Measurements from ENCODE around the gene RGS7BP.
A peak's percentile ranks its signal among the peaks of the same experiment; 100 is the strongest.

RGS7BP gene

DNA sequence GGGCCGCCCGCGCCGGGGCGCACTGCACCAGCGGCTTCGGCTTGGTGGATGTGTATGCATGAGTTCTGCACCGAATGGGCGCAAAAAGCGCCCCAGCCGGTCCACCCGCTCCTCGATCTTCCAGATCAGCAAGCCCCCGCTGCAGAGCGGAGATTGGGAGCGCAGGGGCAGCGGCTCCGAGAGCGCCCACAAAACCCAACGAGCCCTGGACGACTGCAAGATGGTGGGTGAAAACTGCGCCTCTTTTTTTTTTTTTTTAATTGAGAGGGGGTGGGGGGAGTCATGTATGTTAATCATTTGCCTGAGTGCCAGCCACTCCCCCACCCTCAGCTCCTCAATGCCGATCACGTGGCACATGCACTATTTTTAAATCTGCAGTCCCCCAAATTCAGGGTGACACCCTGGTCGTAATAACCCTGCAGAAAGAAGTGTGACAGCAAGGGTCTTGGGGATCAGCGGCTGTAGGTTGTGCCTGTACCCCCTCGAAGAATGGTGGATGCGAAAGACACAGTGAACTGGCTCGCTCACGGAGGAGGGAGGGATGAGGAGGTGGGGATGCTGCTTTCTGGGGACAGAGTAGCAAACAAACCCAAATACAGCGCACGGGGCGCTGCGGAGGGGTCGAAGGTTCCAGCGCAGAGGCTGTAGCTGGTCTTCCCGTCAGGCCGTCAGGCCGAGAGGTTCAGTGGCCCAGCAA lies 900 bp downstream of the RGS7BP start:
- Histone ChIP-seq H3K36me3 (no peaks in the 10 kb centered on the region), H3K4me3 (no peak overlapping the region), H3K9me3 (replicated peaks in 1 of 11) (peaks cover 8 to 19% (median 16%) of the 10 kb centered on the region in 11 experiments; a peak in 20 of 22 replicates), H4K20me1 (no peaks in the 10 kb centered on the region), H3K4me2 (no peak overlapping the region), H3K9ac (no peak overlapping the region), H3K27ac (no peak overlapping the region), H3K27me3 (no peaks in the 10 kb centered on the region), H3K4me1 (no peaks in the 10 kb centered on the region)
- TF ChIP-seq Cebpa-rat (IDR thresholded peaks at IDR 0.05): no peak

DNA sequence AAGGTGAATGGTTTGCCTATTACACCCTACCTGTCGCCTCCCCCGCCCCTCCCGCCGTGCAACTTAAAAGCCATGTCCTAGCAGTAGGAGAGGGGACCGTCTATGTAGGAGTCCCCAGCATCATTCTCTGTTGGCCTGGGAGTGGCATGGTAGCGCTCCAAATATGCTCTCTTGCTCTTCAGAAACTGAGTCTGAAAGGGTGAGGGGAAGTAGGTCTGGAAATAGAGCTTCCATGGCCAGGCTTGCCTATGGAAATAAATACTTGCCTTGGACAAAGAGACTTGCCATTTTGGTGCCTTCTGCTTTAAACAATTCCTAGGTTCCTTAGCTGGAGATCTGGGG lies 1.4 kb downstream of the RGS7BP start:
- Histone ChIP-seq H3K27me3 (no peaks in the 10 kb centered on the region), H4K20me1 (no peaks in the 10 kb centered on the region), H3K9me3 (replicated peaks in 1 of 11) (peaks cover 8 to 19% (median 16%) of the 10 kb centered on the region in 11 experiments; a peak in 20 of 22 replicates), H3K4me2 (no peak overlapping the region), H3K9ac (no peak overlapping the region), H3K36me3 (no peaks in the 10 kb centered on the region), H3K4me1 (no peaks in the 10 kb centered on the region), H3K4me3 (no peak overlapping the region), H3K27ac (no peak overlapping the region)
- TF ChIP-seq Cebpa-rat (IDR thresholded peaks at IDR 0.05): no peak

DNA sequence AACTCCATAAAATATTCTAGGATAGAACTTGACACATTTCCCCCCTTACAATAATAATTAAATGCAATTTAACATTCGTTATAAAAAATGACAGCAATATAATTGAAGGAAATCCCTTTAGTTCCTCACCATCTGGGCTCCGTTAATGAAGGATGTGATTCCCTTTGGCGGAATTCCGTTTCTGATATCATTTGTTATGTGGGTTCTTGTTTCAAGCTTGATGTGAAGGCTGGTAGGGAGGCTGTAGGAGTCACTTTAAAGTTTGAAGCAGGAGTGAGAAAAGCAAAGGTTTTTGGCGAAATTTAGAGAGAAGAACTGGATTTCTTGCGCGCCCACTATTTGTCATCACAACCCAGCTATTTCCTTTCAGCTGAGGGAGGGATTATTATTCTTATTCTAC lies 4.0 kb downstream of the RGS7BP start:
- no peak overlapping the region for H3K4me3 ChIP-seq
- no peaks in the 10 kb centered on the region for H3K4me1 ChIP-seq
- no peak for TF ChIP-seq Cebpa-rat (IDR thresholded peaks at IDR 0.05)
- H3K36me3 ChIP-seq: no peaks in the 10 kb centered on the region
- peaks cover 8 to 19% (median 16%) of the 10 kb centered on the region in 11 experiments; a peak in 20 of 22 replicates for H3K9me3 ChIP-seq (replicated peaks in 1 of 11)
- H3K27ac ChIP-seq: no peak overlapping the region
- no peak overlapping the region for H3K4me2 ChIP-seq
- H4K20me1 ChIP-seq: no peaks in the 10 kb centered on the region
- no peak overlapping the region for H3K9ac ChIP-seq
- H3K27me3 ChIP-seq: no peaks in the 10 kb centered on the region

DNA sequence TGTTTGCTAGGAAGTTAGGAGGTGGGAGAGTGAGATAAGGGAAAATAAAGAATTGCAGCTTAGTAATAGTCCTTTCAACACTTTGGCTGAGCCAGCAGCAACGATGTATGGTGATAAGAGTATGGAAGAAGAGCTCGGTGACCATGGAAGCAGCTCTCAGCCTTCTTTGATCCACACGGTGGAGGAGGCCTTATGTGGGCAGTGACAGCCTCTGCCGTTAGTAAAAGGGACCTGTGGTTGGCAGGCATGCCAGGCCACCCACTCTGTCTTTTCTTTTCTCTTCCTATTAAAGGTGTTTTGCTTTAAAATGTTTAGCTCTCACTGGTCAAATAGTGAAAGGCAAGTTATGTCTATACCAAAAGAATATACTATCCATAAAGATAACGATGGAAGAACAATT lies 7.7 kb downstream of the RGS7BP start:
- Histone ChIP-seq H3K4me1 (peaks cover 2 to 24% (median 8%) of the 10 kb centered on the region in 10 experiments; a peak in 17 of 20 replicates), H3K27ac (no peak overlapping the region), H3K4me3 (no peak overlapping the region), H3K27me3 (no peaks in the 10 kb centered on the region), H3K9ac (no peak overlapping the region), H3K36me3 (no peaks in the 10 kb centered on the region), H3K9me3 (replicated peaks in 1 of 11) (no peaks in the 10 kb centered on the region), H3K4me2 (no peak overlapping the region), H4K20me1 (no peaks in the 10 kb centered on the region)
- no peak for TF ChIP-seq Cebpa-rat (IDR thresholded peaks at IDR 0.05)

DNA sequence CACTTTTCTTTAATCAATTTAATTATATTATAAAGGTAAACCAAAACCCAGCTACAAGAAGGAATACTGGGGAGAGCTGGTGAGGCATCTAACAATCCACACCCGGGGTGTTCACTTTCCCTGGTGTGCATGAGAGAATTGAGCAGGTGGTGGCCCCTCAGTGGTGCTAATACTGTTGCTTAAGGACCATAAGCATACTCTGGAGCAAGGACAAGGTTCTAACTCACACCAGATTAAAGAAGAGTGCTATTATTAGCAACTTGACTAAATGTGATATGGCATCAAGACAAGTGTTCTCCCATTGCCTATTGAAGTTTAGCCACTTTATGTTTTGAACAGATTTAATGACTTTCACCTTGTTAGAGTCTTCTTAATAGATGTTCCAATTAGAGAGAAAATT lies 8.8 kb downstream of the RGS7BP start:
- Histone ChIP-seq H3K4me3 (no peak overlapping the region), H3K4me1 (peaks cover 6 to 35% (median 10%) of the 10 kb centered on the region in 10 experiments; a peak in 18 of 20 replicates), H3K4me2 (no peak overlapping the region), H3K36me3 (no peaks in the 10 kb centered on the region), H3K9ac (no peak overlapping the region), H3K27ac (no peak overlapping the region), H4K20me1 (no peaks in the 10 kb centered on the region), H3K27me3 (no peaks in the 10 kb centered on the region), H3K9me3 (replicated peaks in 1 of 11) (no peaks in the 10 kb centered on the region)
- TF ChIP-seq Cebpa-rat (IDR thresholded peaks at IDR 0.05): no peak

DNA sequence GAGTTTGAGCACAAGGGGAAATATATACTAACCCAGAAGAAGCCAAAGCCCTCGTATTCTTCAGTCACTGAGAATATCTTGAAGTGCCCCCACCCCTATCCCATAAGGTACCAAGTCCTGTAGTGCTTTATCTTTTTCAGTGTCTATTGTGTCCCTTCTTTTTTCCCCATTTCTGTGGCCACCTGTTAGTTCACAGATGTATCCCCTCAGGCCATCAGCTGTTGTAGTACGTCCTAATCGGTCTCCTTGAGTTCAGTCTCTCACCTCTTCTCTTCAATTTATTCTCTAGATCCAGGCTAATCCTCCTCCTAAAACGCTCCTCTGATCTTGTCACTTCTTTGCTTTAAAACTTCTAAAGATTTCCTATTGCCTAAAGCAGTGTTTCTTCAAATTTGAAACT lies 10.4 kb downstream of the RGS7BP start:
- no peaks in the 10 kb centered on the region for H3K27me3 ChIP-seq
- TF ChIP-seq Cebpa-rat (IDR thresholded peaks at IDR 0.05): no peak
- H3K4me1 ChIP-seq: peaks cover 6 to 38% (median 10%) of the 10 kb centered on the region in 10 experiments; a peak in 18 of 20 replicates
- H3K9ac ChIP-seq: no peak overlapping the region
- H3K36me3 ChIP-seq: no peaks in the 10 kb centered on the region
- peak overlapping the region in 10 of 11 experiments; percentile 7 to 80 (median 25); a peak in 14 of 22 replicates for H3K4me2 ChIP-seq
- H4K20me1 ChIP-seq: no peaks in the 10 kb centered on the region
- H3K9me3 ChIP-seq (replicated peaks in 1 of 11): no peaks in the 10 kb centered on the region
- no peak overlapping the region for H3K27ac ChIP-seq
- H3K4me3 ChIP-seq: no peak overlapping the region

DNA sequence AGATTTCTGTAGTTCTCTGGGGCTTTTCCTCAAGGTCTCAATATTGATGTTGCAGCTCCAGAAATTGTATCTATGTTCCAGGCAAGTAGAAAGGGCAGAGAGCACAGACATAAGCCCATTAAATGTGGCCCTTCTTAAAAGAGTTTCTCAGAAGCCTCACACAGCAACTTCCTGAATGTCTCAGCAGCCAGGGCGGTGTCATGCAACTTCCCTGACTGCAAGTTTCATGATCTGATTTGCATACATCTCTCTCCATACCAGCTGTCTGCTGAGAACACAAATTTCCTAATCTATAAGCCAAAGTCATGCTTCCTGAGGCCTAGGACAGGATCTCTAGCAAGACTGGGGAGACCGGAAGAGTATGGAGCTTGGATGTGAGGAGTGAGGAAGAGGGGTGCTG lies 13.0 kb downstream of the RGS7BP start:
- Histone ChIP-seq H3K27ac (peak overlapping the region in 4 of 11 experiments; percentile 40 to 78 (median 71); a peak in 7 of 22 replicates), H3K4me1 (peaks cover 6 to 44% (median 10%) of the 10 kb centered on the region in 10 experiments; a peak in 18 of 20 replicates), H3K9ac (peak overlapping the region in 2 of 11 experiments; percentile 33 to 44; a peak in 3 of 22 replicates), H3K4me2 (peak overlapping the region in 5 of 11 experiments; percentile 5 to 80 (median 66); a peak in 6 of 22 replicates), H3K36me3 (no peaks in the 10 kb centered on the region), H3K9me3 (replicated peaks in 1 of 11) (no peaks in the 10 kb centered on the region), H3K27me3 (no peaks in the 10 kb centered on the region), H3K4me3 (no peak overlapping the region), H4K20me1 (no peaks in the 10 kb centered on the region)
- no peak for TF ChIP-seq Cebpa-rat (IDR thresholded peaks at IDR 0.05)

DNA sequence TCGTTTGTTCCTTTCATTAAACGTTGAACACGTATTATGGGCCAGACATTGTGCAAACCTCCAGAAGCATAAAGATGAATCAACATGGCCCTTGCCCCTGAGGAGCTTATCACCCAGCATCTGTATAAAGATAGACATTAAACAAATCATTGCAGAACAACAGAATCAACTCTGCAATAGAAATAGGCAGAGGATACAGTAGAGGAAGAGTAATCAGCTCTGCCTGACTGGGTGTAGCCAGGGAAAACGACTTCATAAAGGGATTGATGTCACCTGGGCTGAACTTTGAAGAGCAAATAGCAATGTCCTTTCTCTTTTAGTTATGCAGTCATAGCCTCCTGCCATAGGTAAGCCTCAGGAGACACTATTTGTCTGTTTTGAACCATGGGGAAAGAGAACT lies 13.4 kb downstream of the RGS7BP start:
- Histone ChIP-seq H3K4me3 (no peak overlapping the region), H3K9me3 (replicated peaks in 1 of 11) (no peaks in the 10 kb centered on the region), H3K27ac (peak overlapping the region in 4 of 11 experiments; percentile 24 to 78 (median 58); a peak in 7 of 22 replicates), H3K4me2 (peak overlapping the region in 4 of 11 experiments; percentile 32 to 80 (median 68); a peak in 6 of 22 replicates), H3K27me3 (no peaks in the 10 kb centered on the region), H3K36me3 (no peaks in the 10 kb centered on the region), H4K20me1 (no peaks in the 10 kb centered on the region), H3K4me1 (peaks cover 6 to 44% (median 10%) of the 10 kb centered on the region in 10 experiments; a peak in 18 of 20 replicates), H3K9ac (no peak overlapping the region)
- no peak for TF ChIP-seq Cebpa-rat (IDR thresholded peaks at IDR 0.05)

DNA sequence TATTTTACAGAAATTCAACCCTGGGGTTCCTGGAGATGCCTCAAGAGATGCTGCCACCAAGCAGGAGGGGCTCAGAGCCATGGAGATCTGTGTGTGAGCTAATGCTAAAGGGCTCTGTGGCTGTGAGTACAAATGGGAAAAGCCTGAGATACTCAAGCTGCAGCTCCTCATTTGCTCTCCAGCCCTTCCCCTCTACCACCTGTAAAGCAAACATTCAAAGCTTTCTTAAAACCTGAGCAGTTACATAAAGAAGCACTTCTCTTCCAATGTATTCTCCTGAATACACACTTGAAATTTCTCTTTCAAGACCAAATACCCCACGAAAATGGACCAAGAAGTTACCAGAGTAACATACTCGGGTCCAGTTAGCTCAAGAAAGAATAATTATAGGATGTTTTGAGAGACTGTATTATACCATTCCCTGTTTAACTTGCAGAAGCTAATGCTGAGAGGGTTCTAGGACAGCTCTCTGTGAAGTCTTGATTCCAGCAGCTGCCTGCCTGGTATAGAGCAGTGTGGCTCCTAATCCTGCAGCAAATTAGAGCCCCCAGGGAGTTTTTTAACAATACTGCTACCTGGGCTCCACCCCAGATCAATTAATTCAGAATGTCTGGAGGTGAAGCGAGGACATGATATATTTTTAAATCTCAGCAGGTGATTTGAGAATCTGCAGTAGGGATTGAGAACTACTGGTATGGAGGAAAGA lies 21.1 kb downstream of the RGS7BP start:
- no peaks in the 10 kb centered on the region for H3K9me3 ChIP-seq (replicated peaks in 1 of 11)
- H3K27ac ChIP-seq: no peak overlapping the region
- H3K4me2 ChIP-seq: no peak overlapping the region
- TF ChIP-seq Cebpa-rat (IDR thresholded peaks at IDR 0.05): no peak
- H3K36me3 ChIP-seq: no peaks in the 10 kb centered on the region
- peaks cover 0 to 7% (median 0%) of the 10 kb centered on the region in 10 experiments; a peak in 2 of 20 replicates for H3K4me1 ChIP-seq
- no peaks in the 10 kb centered on the region for H4K20me1 ChIP-seq
- H3K4me3 ChIP-seq: no peak overlapping the region
- no peak overlapping the region for H3K9ac ChIP-seq
- no peaks in the 10 kb centered on the region for H3K27me3 ChIP-seq

Data from BLaER1 treated with 17β-estradiol and CSF1 and Interleukin-3, amounts not matched to agents 10 nM and 100 nM (cell line).